CD4-positive, alpha-beta T cell (primary cell): Measurements from ENCODE around the gene PTPRCAP. TPM values are rescaled to one million over a fixed set of nuclear protein-coding genes. Genes with fewer than 3 reads are reported as not detected.

Experiments
- ATAC-seq: fragments of 200-7000 bp; cut with Tn5 transposase; one replicate; pipeline ENCODE4 v1.10.0; 2022; ENCODE audit warnings: mild to moderate bottlenecking; ENCODE audit not compliant: poor library complexity
- CTCF ChIA-PET: fragments of 350-600 bp; sonication (Branson Sonifier 250); formaldehyde crosslinking; loops from one replicate; lab custom pipeline; 2021; ENCODE audit warnings: antibody characterized with exemption, inconsistent platforms; lab: Charles Lee
- POLR2A ChIA-PET: fragments of 350-600 bp; sonication (Branson Sonifier 250); formaldehyde crosslinking; loops from one replicate; lab custom pipeline; 2021; ENCODE audit warnings: antibody characterized with exemption, inconsistent platforms; lab: Charles Lee
- DNase-seq, 14 experiments: peaks; one replicate each; pipeline ENCODE4 v3.0.0-alpha.2; 2013 to 2020; ENCODE audit warnings: mixed read lengths in 2 of 14
- H3K27ac ChIP-seq, 2 donors: one replicate each; pipeline versions ENCODE4 v1.5.1 to v1.7.0; 2013; ENCODE audit warnings: low read length in 2 of 2, low read depth in 1 of 2, mild to moderate bottlenecking in 1 of 2
- H3K27me3 ChIP-seq, 2 experiments: 1 replicate in 1 of 2; 2 replicates in 1 of 2; pipeline versions ENCODE4 v1.6.1 to v1.7.0; 2013; ENCODE audit warnings: low read length in 2 of 2, control low read depth in 1 of 2, mild to moderate bottlenecking in 1 of 2, moderate library complexity in 1 of 2; ENCODE audit not compliant: insufficient read depth in 2 of 2, control insufficient read depth in 1 of 2
- H3K36me3 ChIP-seq: one replicate; pipeline ENCODE4 v1.6.1; 2013; ENCODE audit warnings: low read length, control low read depth; ENCODE audit not compliant: insufficient read depth
- H3K4me1 ChIP-seq: one replicate; pipeline ENCODE4 v1.6.1; 2013; ENCODE audit warnings: low read length, control low read depth; ENCODE audit not compliant: insufficient read depth
- H3K4me3 ChIP-seq: one replicate; pipeline ENCODE4 v1.5.1; 2013; ENCODE audit warnings: mild to moderate bottlenecking, low read length, moderate library complexity
- H3K9me3 ChIP-seq, 2 experiments: 1 replicate in 1 of 2; 2 replicates in 1 of 2; pipeline versions ENCODE4 v1.6.1 to v1.7.0; 2013; ENCODE audit warnings: low read length in 2 of 2, mild to moderate bottlenecking in 2 of 2, control low read depth in 1 of 2, moderate library complexity in 1 of 2; ENCODE audit not compliant: control insufficient read depth in 1 of 2, insufficient read depth in 1 of 2
- H3K27ac Mint-ChIP-seq: one replicate; pipeline ENCODE4 v1.8.0; 2020; ENCODE audit warnings: mixed read lengths
- H3K27me3 Mint-ChIP-seq: one replicate; pipeline ENCODE4 v1.8.0; 2021; ENCODE audit warnings: mixed read lengths
- H3K36me3 Mint-ChIP-seq: one replicate; pipeline ENCODE4 v1.8.0; 2021; ENCODE audit warnings: low read depth, mixed read lengths
- H3K4me1 Mint-ChIP-seq: one replicate; pipeline ENCODE4 v1.8.0; 2021; ENCODE audit warnings: low read depth, mixed read lengths
- H3K4me3 Mint-ChIP-seq: one replicate; pipeline ENCODE4 v1.8.0; 2020; ENCODE audit warnings: mild to moderate bottlenecking, mixed read lengths
- H3K9me3 Mint-ChIP-seq: one replicate; pipeline ENCODE4 v1.8.0; 2020; ENCODE audit warnings: mixed read lengths
- intact Hi-C, 2 experiments: fragments of 100-400 bp; cut with DNase I in 1 of 2; cut with micrococcal nuclease in 1 of 2; formaldehyde crosslinking; loops; one replicate each; pipeline versions ENCODE4 v1.15.1 to v1.9.0; 2023 to 2025; cut with DNase I, micrococcal nuclease
- total RNA-seq, 174 experiments: library from RNA in 2 of 174; stranded (reverse) in 2 of 174; gene quantifications; one replicate each; pipeline ENCODE4 v1.2.3 and lab custom pipeline; 2021 to 2026
- TF ChIP-seq, protein P1 (sequence below): fragments of 200-600 bp; IDR thresholded peaks from one replicate; pipeline ENCODE4 v1.8.0; 2022; ENCODE audit warnings: antibody characterized with exemption, mild to moderate bottlenecking

The PTPRCAP gene
- total RNA-seq, 2 experiments from 2014 or later = 129 to 134 TPM

DNA sequence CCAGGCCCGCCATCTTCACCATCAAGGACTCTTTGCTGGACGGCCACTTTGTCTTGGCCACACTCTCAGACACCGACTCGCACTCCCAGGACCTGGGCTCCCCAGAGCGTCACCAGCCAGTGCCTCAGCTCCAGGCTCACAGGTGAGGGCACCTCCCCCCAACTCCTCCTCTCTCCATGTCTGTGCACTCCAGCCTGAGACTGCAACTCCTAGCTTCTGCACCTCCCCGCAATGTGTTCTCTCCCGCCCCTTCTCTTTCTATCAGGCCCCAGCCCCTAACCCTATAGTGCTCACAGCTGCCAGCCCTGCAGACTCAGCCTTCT, 41.3 kb downstream of the PTPRCAP start:
- TF ChIP-seq, protein P1, sequence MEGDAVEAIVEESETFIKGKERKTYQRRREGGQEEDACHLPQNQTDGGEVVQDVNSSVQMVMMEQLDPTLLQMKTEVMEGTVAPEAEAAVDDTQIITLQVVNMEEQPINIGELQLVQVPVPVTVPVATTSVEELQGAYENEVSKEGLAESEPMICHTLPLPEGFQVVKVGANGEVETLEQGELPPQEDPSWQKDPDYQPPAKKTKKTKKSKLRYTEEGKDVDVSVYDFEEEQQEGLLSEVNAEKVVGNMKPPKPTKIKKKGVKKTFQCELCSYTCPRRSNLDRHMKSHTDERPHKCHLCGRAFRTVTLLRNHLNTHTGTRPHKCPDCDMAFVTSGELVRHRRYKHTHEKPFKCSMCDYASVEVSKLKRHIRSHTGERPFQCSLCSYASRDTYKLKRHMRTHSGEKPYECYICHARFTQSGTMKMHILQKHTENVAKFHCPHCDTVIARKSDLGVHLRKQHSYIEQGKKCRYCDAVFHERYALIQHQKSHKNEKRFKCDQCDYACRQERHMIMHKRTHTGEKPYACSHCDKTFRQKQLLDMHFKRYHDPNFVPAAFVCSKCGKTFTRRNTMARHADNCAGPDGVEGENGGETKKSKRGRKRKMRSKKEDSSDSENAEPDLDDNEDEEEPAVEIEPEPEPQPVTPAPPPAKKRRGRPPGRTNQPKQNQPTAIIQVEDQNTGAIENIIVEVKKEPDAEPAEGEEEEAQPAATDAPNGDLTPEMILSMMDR = no peak
- ChIA-PET POLR2A (interaction anchor here (0.8 to 3.1 kb wide), 8 partner anchors 13 to 87 kb away, joined by 3 to 22 read pairs (median 4); partner anchors contain the start of genes AIP, PTPRCAP and RPS6KB2), CTCF (interaction anchor here (0.8 to 1.5 kb wide), 2 partner anchors 9 to 13 kb away, joined by 3 read pairs; no protein-coding TSS in a partner anchor)
- intact Hi-C loops = loop anchor here in 1 of 2 experiments (10.0 kb wide), 1 partner anchor 209 kb away; the partner anchor contains the start of gene NDUFV1
- Histone ChIP-seq H3K27ac (peak overlapping the region; percentile 55 to 61), H3K27me3 (peaks cover 0 to 3% of the 10 kb centered on the region in 2 experiments), H3K9me3 (peaks cover 0 to 5% of the 10 kb centered on the region in 2 experiments), H3K36me3 (peaks cover 57% of the 10 kb centered on the region), H3K4me3 (no peak overlapping the region), H3K4me1 (peaks cover 72% of the 10 kb centered on the region)
- Mint-ChIP-seq H3K36me3 (peaks cover 35% of the 10 kb centered on the region), H3K4me1 (peaks cover 45% of the 10 kb centered on the region), H3K27ac (no peak overlapping the region), H3K9me3 (no peaks in the 10 kb centered on the region), H3K27me3 (no peaks in the 10 kb centered on the region), H3K4me3 (peak overlapping the region; percentile 0)
- DNase-seq (no peak), ATAC-seq (no peak)

DNA sequence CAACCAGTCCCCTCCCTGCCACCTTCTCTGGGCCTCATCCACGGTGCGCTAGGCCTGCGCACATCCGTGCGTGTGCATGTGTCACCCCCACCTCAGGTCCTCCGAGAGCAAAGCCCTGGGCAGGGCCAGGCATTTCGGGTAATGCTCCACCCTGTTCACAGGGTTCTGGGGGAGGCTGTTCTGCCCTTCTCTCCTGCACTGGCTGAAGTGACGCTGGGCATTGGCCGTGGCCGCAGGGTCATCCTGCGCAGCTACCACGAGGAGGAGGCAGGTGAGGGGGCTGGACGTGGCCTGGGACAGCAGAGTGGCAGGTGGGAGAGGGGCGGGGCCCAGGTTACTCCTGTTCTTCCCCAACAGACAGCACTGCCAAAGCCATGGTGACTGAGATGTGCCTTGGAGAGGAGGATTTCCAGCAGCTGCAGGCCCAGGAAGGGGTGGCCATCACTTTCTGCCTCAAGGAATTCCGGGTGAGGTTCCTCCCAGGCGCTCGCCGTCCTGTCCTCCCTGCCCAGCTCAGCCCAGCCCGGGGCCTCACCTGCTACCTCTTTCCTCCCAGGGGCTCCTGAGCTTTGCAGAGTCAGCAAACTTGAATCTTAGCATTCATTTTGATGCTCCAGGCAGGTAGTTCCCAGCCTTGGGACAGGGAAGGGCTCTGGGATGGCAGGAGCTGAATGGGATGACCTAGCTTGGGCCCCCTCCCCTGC, 41.8 kb downstream of the PTPRCAP start:
- peaks cover 57% of the 10 kb centered on the region for H3K36me3 ChIP-seq
- Mint-ChIP-seq H3K36me3 (peaks cover 33% of the 10 kb centered on the region), H3K27ac (no peak overlapping the region), H3K9me3 (no peaks in the 10 kb centered on the region), H3K4me1 (peaks cover 49% of the 10 kb centered on the region), H3K27me3 (no peaks in the 10 kb centered on the region), H3K4me3 (peak overlapping the region; percentile 45)
- no peak for ATAC-seq
- TF ChIP-seq, protein P1 = no peak
- no peak overlapping the region for H3K4me3 ChIP-seq
- DNase-seq = peak in 1 of 14 experiments; percentile 33
- H3K4me1 ChIP-seq = peaks cover 72% of the 10 kb centered on the region
- ChIA-PET CTCF (interaction anchor here (0.8 to 1.5 kb wide), 2 partner anchors 8 to 13 kb away, joined by 3 read pairs; no protein-coding TSS in a partner anchor), POLR2A (interaction anchor here (0.8 to 3.1 kb wide), 7 partner anchors 13 to 45 kb away, joined by 3 to 22 read pairs (median 5); partner anchors contain the start of genes PTPRCAP and RPS6KB2)
- intact Hi-C loops = loop anchor here in 1 of 2 experiments (10.0 kb wide), 1 partner anchor 209 kb away; the partner anchor contains the start of gene NDUFV1
- peaks cover 0 to 5% of the 10 kb centered on the region in 2 experiments for H3K9me3 ChIP-seq
- peaks cover 0 to 3% of the 10 kb centered on the region in 2 experiments for H3K27me3 ChIP-seq
- peak overlapping the region in 1 of 2 donors; percentile 55 for H3K27ac ChIP-seq

DNA sequence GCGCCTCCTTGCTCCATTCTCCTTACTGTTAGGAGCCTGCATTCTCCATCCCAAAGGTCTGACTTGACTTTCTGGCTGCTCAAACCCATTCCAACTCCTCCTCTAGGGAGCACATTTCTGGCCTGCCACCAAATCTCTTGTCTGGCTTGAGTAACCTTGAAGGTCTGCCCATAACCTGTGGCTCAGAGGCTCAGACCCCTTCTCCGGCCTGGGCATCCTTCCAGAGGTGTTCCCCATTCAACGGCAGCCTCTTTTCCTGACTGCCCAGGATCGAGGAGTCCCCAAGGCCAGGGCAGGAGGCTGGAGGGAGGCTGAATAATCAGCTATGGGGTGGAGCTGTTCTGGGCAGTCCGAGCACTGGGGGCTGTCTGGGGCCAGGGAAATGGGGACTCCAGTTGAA, 43.5 kb downstream of the PTPRCAP start:
- POLR2A ChIA-PET = interaction anchor here (0.6 to 1.1 kb wide), 2 partner anchors 15 to 75 kb away, joined by 3 to 6 read pairs; partner anchors contain the start of gene TMEM134
- H3K9me3 ChIP-seq = peaks cover 0 to 5% of the 10 kb centered on the region in 2 experiments
- DNase-seq = no peak
- peaks cover 42% of the 10 kb centered on the region for H3K36me3 ChIP-seq
- H3K27me3 ChIP-seq = peaks cover 0 to 3% of the 10 kb centered on the region in 2 experiments
- H3K4me3 ChIP-seq = no peak overlapping the region
- H3K27me3 Mint-ChIP-seq = no peaks in the 10 kb centered on the region
- no peaks in the 10 kb centered on the region for H3K9me3 Mint-ChIP-seq
- CTCF ChIA-PET = interaction anchor here (0.7 to 1.3 kb wide), 2 partner anchors 7 to 41 kb away, joined by 3 to 4 read pairs; partner anchors contain the start of genes POLD4 and PPP1CA
- peaks cover 67% of the 10 kb centered on the region for H3K4me1 ChIP-seq
- peaks cover 51% of the 10 kb centered on the region for H3K4me1 Mint-ChIP-seq
- intact Hi-C loops = loop anchor here in 1 of 2 experiments (10.0 kb wide), 1 partner anchor 211 kb away; the partner anchor contains the start of gene NDUFV1
- H3K36me3 Mint-ChIP-seq = peaks cover 26% of the 10 kb centered on the region
- no peak overlapping the region for H3K27ac ChIP-seq
- H3K4me3 Mint-ChIP-seq = peak overlapping the region; percentile 81
- no peak overlapping the region for H3K27ac Mint-ChIP-seq
- TF ChIP-seq, protein P1 = no peak
- no peak for ATAC-seq
